HFF-Myc (cell line): ENCODE results near the gene RHBDL1.
A peak's percentile ranks its signal among the peaks of the same experiment; 100 is the strongest.

ENCODE experiments used
- DNase-seq: peaks from one replicate; pipeline ENCODE4 v3.0.0-alpha.2; 2011; ENCODE audit warnings: low read depth; ENCODE audit errors: extremely low read depth
- H3K4me3 ChIP-seq: replicated peaks from 2 replicates; pipeline ENCODE4 v1.5.1; 2011; ENCODE audit warnings: low read depth, mild to moderate bottlenecking, control low read depth, low read length
- CTCF ChIP-seq: IDR thresholded peaks from 2 replicates; pipeline ENCODE4 v1.5.1; 2012; ENCODE audit warnings: mild to moderate bottlenecking, low read depth, low read length, control low read depth; ENCODE audit errors: missing control alignments

Gene RHBDL1

GRCh38 chr16:637081-638018 is 38.1 kb upstream of the RHBDL1 start:
- TF ChIP-seq CTCF, result no peak
- peak overlapping the region; percentile 87 for H3K4me3 ChIP-seq
- no peak for DNase-seq

GRCh38 chr16:638034-638543 is 37.4 kb upstream of the RHBDL1 start:
- H3K4me3 ChIP-seq, result no peak overlapping the region
- no peak for TF ChIP-seq CTCF
- no peak for DNase-seq

GRCh38 chr16:638836-639235 is 36.6 kb upstream of the RHBDL1 start:
- TF ChIP-seq CTCF, result no peak
- H3K4me3 ChIP-seq, result no peak overlapping the region
- DNase-seq, result no peak

DNA sequence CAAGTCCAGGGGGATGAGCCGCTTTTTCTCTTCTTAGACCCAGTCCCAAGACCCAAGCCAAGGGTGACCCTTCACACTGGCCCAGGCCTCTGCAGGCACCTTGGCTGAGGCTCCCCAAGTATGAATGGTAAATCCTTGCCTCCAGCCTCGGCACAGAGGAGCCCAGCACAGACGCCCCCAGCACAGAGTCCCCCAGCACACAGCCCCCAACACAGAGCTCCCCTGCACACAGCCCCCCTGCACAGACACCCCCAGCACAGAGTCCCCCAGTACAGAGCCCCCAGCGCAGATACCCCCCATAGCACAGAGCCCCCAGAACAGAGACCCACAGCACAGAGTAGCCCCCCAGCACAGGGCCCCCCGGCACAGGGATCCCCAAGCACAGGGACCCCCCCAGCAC is 34.9 kb upstream of the RHBDL1 start:
- DNase-seq, result no peak
- peak overlapping the region; percentile 55; the same call in 1 of the 2 replicates for H3K4me3 ChIP-seq
- no peak for TF ChIP-seq CTCF

GRCh38 chr16:641326-642188 is 33.9 kb upstream of the RHBDL1 start, which contains the start of gene MCRIP2:
Gene MCRIP2, plus strand, starts transcription at chr16:641828. Its CDS starts 164 bp downstream, at chr16:641992.
- H3K4me3 ChIP-seq, result peak within 1 kb of the TSS; percentile 55
- DNase-seq, result no peak
- no peak for TF ChIP-seq CTCF

- no peak for TF ChIP-seq CTCF
- DNase-seq, result no peak
- peak overlapping the region; percentile 55 for H3K4me3 ChIP-seq
Observed at GRCh38 chr16:642189-643049, 33.1 kb upstream of the RHBDL1 start.
